ENCODE results near the gene ASPSCR1.
A peak's percentile ranks its signal among the peaks of the same experiment; 100 is the strongest.

The ASPSCR1 gene

DNA sequence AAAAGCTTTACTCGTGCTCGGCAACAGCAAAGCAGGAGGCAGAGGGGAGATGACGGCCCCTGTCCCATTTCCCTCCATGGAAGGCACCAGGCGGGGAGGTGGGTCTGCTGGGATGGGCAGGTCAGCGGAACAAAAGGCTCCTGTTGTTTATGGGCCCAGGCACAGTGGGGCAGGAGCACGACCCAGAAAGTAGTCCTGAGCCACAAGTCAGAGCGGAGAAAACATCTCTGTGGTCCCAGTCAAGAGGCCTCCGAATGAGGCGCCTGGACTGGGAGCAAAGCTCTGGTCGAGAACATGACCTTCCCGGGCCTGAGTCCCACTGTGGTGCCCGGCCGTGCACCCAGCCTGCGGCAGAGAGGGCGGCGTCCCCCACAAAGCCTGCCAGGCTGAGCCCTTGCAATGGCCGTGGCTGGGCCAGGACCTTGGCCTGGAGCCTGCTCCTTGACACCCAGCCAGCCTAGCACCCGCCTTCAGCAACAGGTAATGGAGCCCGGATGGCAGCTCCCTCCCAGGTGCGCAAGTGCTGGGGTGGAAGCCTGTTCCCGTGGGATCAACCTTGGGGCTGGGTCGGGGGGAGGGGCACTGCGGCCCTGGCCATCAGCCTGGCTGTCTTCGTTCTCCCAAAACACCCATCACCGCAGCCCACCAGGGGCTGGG is 70.6 kb downstream of the ASPSCR1 start:
- no peak for DNase-seq

DNA sequence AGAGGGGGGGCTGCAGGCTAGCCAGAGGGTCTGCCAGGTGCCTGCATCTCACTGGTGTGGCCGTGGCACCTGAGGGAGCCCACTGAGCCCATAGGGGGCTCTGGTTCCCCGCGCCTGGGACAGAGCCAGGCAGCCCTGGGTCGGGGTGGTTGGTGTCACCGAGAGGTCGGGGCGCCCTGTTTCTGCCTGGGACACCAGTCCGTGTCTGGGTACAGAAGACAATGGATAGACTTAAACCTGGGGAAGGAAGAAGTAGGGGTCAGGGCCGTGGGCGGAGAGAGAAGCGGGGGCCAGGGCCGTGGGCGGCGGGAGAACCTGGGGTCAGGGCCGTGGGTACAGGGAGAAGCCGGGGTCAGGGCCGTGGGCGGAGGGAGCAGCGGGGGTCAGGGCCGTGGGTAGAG is 71.1 kb downstream of the ASPSCR1 start:
- DNase-seq: no peak

DNA sequence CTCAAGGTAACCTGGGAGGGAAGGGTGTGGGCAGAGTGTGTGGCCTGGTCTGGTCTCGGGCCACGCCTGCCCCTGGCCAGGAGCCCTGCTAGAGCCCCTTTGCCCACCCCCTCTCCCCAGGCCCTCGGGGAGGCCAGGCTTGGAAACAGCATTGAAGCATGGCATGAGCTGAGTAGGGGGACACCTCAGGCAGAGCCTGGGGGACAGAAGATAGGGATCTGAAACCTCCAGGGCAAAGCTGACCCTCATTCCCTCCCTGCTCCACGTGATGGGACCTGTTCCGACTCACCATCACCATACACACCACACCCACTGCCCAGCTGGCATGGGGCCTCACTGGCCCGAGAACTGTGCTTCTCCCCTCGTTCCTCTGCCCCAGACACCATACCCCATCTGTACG is 71.7 kb downstream of the ASPSCR1 start:
- DNase-seq: no peak

DNA sequence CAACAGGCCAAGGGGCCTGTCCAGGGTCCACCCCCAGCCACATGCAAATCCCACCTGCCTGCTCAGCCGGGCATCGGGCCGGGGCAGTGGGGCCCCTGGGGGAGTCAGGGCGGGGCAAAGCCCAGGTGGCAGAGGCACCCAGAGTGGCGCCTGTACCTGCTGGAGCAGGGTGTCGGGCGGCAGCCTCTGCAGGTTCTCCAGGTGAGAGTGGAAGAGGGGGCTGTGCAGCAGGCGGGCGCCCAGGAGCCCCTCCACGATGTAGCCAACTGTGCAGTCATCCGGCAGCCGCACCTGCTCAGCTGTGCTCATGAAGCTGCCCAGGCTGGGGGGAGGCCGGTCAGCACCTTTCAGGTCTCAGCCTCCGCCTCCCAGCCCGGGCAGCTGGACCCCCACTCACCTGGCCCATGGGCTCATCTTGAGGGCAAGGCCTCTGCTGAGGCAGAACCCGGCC is 72.1 kb downstream of the ASPSCR1 start:
- DNase-seq: no peak

DNA sequence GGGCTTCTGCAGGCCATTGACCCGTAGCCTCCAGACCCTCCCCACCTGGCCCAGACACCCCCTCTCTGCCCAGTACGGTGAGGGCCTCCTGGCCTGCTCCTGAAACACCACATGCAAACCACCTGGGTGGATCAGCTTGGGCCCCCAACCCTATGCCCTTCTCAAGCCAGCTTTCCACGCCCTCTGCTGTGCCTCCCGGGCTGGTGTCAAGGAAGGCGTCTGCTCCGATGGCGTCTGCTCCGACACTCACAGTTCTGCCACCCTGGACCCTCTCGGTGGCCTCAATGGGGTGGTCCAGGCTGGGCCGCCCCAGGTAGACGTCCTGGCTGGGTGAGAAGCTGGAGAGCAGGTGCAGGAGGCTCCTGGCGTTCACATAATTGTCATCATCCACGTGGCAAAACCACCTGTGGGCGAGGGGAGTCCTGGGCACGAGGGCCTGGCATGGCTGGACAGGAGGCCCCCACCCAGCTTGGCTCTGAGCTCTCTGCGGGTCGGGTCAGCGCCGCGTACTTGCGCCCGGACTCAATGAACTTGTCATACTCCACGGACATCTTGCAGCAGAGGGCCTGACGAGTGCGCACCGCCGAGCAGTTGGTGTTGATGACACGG is 72.8 kb downstream of the ASPSCR1 start:
- DNase-seq: no peak

DNA sequence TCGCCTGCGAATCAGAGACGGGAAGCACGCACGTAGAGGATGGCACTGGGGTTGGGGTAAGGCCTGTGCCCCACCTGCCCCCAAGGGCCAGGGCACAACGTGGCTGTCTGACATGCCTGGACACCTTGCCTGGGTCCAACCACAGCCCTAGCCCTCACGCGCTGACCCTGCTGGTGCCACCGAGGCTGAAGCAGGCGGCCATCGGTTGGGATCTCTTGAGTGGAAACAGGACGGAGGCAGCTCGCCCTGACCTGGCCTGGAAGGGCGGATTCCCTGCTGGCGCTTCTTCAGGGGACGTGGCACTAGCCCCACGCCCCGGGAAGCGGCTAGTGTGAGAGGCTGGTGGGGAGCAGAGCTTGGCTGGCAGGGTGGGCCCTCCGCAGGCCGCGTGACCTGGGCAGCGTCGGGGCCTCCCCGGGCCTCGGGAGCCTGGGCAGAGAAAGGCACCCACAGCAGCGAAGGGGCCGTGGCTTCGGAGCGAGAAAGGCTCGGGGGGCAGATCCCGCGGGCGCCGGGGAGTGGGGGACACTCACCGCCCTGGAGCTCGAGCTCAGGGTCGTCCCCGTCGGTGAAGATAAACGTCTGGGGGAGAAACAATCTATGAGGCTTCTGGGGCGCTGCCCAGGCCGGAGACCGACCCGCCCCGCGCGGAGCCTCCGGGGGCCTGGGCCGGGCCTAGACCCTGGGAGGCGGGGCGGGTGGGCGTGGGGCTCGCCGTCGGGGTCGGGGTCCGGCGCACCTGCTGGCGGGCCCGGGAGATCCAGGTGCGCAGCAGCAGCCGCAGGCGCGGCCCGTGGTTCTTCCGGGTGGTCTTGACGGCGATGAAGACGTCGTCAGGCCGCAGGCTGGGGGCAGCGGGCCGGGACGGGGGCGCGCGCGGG is 73.6 kb downstream of the ASPSCR1 start:
- no peak for DNase-seq

DNA sequence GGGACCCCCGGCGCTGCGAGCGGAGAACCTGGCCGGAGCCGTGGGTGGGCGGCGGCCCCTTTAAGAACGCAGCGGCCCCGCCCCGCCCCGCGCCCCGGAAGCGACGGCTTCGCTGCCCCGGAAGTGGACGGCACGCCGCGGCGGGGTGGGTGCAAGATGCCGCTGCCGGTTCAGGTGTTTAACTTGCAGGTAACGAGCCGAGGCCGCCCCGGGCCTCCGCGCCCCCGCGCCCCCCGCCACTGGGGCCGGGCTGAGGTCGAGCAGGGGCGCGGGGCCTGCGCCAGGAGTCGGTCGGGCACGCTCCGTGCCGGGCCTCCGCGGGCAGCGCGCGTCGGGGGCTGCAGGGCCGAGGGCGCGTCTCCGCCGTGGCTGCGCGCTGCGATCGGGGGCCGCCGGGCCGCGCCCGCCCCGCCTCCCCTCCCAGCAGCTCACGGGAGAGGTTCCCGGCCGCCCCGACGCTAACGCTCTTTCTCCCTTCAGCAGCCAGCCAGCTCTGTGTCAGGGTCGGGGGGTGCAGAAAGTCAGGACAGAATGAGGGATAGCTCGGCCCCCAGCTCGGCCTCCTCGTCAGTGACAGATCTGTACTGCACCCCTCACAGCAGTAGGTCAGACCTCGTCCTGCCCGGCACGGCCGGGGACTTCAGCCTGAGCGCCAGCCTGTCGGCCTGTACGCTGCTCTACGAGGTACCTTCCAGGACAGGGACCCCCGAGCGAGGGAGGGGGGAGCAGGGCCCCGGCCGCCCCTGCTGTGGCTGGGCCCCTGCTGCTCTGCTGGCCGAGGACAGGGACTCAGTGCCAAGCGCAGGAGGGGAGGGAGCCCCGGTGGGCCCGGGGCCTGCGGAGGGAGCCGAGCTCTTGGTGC is 74.6 kb downstream of the ASPSCR1 start, which contains the start of the genes GPS1 and RFNG:
Gene GPS1, plus strand, starts transcription at position 123 of the 862 bp plus-strand sequence. Its CDS starts 34 bp downstream, at position 157.
Gene RFNG, minus strand, starts transcription at position 36 of the 862 bp plus-strand sequence. CDS start 45 bp downstream, outside the sequence.
- DNase-seq: peak; percentile 56

DNA sequence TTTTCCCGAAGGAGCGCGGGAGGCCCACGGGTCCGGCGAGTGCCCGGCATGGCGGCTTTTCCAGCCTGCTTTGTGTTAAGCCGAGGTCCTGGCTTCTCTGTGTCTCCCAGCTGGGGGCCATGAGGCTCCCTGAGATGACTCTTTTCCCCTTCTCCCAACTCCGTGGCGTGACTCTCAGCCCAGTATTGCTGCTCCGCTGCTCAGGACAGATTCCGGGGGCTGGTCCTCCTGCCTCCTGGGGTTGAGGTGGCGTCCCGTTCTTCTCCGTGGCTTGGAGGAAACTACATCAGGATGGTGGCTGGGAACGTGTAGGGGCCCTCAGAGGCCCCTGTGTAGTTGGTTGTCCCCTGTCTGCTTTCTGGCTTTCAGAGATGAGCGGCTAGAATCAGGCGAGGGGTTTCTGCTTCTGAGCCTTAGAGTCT is 75.2 kb downstream of the ASPSCR1 start:
- no peak for DNase-seq

DNA sequence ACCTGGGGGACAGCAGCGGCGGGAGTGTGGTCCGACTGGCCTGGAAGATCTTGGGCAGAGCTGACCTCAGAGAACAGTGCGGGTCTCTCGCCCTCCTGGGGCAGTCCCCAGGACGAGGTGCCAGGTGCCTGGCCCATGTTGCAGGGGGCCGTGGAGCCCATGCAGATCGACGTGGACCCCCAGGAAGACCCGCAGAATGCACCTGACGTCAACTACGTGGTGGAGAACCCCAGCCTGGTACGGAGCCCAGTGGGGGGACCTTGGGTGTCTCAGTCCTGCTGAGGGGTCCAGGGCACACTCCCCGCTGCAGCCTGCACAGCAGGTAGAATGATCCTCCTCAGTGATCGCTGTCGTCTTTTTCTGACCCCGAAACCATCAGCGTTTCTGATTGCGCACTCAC is 75.7 kb downstream of the ASPSCR1 start:
- no peak for DNase-seq

DNA sequence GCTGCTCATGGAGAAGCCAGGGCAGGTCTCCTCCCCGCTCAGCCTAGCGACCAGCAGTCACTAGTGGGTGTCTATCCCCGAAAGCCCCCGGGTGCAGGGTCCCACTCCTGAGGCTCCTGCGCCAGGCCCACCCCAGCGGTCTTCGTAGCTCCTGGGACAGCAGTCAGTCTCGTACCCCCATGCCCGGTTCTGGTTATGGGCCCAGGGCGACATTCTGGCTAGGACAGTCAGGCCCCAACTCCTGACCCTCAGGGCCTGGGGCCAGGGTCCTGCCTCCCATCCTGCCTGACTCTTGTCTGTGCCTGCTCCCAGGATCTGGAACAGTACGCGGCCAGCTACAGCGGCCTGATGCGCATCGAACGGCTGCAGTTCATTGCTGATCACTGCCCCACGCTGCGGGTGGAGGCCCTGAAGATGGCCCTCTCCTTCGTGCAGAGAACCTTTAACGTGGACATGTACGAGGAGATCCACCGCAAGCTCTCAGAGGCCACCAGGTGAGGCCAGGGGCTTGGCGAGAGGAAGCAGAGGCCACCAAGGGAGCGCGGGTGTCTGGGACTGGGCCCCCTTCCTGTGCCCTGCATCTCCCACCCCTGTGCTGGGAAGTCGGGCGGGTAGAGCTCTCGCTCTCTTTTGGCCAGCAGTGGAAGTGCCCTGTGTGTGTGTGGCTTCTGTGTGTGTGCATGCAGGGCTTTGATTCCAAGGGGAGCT is 76.3 kb downstream of the ASPSCR1 start:
- DNase-seq: no peak

DNA sequence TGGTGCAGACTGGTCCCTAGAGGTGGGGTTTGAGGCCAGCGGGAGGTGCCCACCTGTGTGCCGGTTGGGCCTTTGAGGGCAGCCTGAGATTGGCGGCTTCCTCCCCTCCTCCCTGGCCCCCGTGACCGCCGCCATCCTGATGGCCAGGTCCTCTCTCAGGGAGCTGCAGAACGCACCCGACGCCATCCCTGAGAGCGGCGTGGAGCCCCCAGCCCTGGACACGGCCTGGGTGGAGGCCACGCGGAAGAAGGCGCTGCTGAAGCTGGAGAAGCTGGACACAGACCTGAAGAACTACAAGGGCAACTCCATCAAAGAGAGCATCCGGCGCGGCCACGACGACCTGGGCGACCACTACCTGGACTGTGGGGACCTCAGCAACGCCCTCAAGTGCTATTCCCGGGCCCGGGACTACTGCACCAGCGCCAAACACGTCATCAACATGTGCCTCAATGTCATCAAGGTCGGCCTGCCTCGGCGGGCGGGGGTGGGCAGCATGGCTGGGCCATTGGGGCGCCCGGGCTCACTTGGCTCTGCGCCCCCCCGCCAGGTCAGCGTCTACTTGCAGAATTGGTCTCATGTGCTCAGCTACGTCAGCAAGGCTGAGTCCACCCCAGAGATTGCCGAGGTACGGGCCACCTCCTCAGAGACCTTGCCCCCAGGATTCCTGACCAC is 77.1 kb downstream of the ASPSCR1 start:
- no peak for DNase-seq

DNA sequence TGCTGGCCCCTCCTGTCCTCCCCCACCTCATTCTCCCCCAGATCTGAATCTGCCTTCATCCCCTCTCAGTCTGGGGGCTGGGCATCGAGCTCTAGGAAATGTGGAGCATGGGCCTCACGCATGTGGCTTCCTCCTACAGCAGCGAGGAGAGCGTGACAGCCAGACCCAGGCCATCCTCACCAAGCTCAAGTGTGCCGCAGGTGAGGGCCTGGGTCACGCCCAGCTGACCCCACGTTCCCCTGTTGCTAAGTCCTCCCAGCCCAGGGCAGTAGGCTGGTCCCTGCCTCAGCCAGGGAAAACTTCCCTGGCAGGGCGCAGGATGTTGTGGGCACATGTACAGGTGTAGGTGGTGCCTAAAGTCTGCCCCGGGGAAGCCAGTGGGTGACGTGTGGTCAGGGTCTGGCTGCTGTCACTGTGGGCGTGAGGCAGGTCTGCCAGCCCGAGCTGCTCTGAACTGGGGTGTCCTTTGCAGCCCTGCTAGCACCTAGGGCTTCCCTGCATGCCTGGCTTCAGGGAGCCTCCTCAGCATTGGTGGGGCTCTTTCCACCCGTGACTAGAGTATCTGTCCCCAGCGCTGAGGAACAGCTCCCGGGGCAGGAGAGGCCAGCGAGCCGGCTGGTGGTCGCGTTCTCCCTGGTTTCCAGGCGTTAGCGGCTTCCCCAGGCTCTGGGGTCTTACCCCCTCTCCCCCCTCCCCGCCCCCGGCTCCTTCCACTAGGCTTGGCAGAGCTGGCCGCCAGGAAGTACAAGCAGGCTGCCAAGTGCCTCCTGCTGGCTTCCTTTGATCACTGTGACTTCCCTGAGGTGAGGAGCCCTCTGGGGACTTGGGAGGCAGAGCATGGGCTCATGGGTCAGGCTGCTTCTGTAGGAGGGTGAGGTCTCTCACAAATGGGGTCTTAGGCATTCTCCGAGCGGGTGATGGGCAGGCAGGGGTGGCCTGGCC is 77.9 kb downstream of the ASPSCR1 start:
- no peak for DNase-seq

DNA sequence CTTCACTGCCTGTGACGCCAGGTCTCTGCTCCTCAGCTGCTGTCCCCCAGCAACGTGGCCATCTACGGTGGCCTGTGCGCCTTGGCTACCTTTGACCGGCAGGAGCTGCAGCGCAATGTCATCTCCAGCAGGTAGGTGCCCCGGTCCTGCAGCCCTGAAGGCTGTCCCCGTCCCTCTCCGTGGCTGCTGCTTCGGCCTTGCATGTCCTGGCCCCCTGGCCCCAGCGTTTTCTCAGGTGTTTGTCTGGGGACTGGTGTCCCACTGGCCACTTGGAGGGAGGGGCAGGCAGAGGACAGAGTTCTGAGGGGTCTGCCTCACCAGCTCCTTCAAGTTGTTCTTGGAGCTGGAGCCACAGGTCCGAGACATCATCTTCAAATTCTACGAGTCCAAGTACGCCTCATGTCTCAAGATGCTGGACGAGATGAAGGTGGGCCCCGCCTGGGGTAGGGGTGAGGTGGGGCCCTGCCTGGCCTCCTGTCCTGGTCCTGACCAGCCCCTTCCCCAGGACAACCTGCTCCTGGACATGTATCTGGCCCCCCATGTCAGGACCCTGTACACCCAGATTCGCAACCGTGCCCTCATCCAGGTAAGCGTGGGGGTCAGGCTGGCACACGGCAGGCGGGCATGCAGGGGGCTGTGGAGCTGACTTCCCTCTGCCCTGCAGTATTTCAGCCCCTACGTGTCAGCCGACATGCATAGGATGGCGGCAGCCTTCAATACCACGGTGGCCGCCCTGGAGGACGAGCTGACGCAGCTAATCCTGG is 78.7 kb downstream of the ASPSCR1 start:
- no peak for DNase-seq

DNA sequence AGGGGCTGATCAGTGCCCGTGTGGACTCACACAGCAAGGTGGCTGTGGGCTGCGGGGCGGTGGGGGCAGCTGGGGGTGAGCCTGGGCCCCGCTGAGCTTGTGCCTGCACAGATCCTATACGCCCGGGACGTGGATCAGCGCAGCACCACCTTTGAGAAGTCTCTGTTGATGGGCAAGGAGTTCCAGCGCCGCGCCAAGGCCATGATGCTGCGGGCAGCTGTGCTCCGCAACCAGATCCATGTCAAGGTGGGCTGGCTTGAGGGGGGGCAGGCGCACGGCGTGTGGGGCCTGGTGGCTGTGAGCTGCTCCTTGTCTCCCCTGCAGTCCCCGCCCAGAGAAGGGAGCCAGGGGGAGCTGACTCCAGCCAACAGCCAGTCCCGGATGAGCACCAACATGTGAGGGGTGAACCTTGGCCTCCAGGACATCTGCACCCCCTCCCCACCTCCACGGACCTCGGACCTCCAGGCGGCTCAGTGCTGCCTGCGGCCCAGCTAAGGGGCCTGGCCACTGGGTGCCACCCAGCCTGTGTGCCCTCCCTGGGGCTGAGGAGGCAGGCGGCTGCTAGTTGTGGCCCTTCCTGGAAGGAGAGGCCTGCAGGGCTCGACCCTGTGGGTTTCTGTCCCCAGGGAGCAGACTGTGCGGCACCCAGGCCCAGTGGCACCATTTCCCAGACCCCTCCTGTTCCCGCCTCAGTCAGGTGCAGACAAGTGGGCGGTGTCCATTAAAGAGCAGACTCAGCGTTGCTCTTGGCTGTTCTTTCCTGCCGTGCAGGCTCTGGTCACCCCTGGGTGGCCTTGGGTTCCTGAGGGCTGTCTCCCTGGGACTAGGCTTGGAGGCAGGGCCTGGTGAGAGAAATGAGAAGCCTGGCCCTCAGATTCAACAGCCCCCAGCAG is 79.5 kb downstream of the ASPSCR1 start:
- no peak for DNase-seq

DNA sequence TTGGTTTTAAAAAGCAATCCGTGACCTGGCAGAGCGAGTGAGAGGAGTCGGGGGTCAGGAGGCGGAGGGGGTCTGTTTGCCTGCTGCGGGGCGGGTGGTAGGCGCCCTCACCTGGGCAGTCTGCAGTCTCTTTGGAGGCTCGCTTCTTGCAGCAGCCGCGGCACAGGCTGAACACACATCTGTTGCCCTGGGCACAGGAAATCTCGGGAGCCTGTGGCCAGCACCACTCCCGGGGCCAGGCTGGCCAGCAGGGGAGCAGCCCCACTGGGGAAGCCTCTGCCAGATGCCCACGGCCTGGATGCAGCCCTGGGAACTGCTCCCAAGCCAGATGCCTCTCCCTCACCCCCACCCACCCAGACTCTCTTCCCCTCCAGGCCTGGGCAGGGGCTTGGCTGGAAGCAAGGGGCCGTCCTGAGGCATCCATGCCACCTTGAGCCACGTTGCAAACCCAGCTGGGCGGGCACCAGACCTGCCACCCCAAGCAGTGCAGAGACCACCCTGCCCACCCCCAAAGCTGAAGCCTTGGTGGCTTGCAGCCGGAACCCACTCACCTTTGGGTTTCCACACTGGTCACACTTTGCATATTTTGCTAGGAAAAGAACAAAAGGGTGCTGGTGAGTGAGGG is 80.9 kb downstream of the ASPSCR1 start:
- DNase-seq: no peak

DNA sequence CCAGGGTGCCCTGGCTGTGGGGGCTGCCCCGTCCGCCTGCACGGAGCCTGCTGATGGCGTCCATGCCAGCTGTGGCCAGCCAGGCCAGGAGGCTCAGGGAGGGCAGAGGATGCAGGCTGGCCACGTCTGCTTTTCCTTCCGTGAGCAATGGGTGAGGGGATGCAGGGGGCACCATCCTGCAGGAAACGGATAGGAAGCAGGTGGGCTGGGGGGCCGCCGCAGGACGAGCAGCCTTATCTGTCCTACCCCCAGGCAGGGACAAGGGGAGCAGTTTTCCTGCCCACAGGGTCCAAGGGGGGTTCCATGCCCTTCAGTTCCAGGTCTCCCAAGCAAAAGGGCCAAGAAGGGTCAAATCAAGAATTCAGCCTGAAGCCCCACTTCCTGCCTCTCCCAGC is 81.4 kb downstream of the ASPSCR1 start:
- DNase-seq: no peak

DNA sequence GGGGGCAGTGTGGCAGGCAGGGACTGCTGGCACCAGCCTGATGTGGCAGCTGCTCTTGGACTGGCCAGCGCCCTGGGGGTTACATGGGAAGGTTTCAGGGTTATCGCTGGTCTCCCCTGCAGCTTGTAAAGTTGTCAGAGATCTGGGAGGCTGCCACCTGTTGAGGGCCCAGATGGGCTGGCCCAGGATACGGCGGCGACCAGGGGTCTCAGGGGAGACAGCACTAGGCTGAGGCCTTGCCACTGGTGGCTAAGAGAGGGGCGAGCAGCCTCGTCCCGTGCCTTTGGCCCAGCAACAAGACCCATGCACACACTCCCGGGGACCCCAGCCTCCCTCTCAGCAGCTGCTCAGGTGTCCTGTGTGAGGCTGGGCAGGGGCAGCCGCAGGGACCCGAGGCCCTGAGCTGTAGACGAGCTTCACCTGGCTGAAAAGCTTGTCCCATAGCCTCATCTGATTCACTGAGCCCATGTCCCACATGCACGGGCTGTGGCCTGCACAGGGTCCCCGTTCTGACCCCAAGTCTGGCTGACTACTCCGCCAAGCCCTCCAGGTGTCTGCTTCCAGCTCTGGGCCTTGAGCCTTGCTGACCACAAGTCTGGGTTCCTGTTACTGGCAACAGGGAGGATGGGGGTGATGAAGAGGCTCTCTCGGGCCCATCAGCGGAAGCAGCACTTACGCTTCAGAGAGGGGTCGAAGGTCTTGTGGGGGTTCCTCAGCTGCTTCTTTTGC is 82.0 kb downstream of the ASPSCR1 start:
- DNase-seq: no peak

All from fibroblast of skin of right biceps (primary cell).